ENCODE measurements around the gene CCDC13. TPM values are rescaled to one million over a fixed set of nuclear protein-coding genes. Genes with fewer than 3 reads are reported as not detected.

Gene CCDC13
- polyA plus RNA-seq, 1 donor from 2014 or later: 6.5 TPM

DNA sequence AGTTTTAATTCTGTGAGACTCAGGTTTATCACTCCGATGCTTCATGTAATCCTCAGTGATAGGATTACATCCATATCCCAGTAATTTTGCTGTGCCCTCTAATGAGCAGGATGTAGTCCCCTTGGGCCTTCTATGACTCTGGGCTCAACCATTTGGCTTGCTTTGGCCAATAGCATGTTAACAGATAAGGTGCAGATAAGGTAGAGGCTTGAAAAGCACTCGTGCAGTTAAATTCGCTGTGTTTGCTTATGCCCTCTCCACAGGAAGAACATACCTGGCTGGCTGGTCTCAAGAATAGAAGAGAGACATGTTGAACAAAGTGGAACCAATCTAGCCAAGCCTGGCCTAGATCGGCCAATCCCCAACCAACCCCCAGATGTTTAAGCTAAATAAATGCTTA is 20.1 kb downstream of the CCDC13 start:
- Histone ChIP-seq H3F3A (ENCODE audit: insufficient read depth, low read length, poor library complexity, severe bottlenecking) (no peaks in the 10 kb centered on the region), H3K4me2 (ENCODE audit: low read length) (no peak overlapping the region), H3K9me2 (ENCODE audit: insufficient read depth, low read length) (no peaks in the 10 kb centered on the region), H3K4me3 (ENCODE audit: low read length) (no peak overlapping the region), H3K36me3 (ENCODE audit: insufficient read depth, low read length) (no peaks in the 10 kb centered on the region), H3K9me3 (ENCODE audit: low read length) (no peaks in the 10 kb centered on the region), H3K9ac (ENCODE audit: low read length) (no peak overlapping the region), H2AFZ (ENCODE audit: low read depth, low read length) (no peak overlapping the region), H3K27me3 (ENCODE audit: insufficient read depth, low read depth, low read length) (no peaks in the 10 kb centered on the region), H3K79me2 (replicated peaks; ENCODE audit: insufficient read depth, low read length) (no peaks in the 10 kb centered on the region), H3K27ac (ENCODE audit: low read length) (no peak overlapping the region), H4K20me1 (ENCODE audit: insufficient read depth) (no peaks in the 10 kb centered on the region)
- TF ChIP-seq SMC3 (conservative IDR thresholded peaks at IDR 0.05; ENCODE audit: poor library complexity) (no peak), EZH2 (IDR thresholded peaks at IDR 0.05; ENCODE audit: borderline replicate concordance, insufficient read depth, low read length, poor library complexity, severe bottlenecking) (no peak), RAD21 (conservative IDR thresholded peaks at IDR 0.05) (no peak), MXI1 (conservative IDR thresholded peaks at IDR 0.05; ENCODE audit: poor library complexity, severe bottlenecking) (no peak), EP300 (conservative IDR thresholded peaks at IDR 0.05; ENCODE audit: poor library complexity, severe bottlenecking) (no peak), POLR2AphosphoS5 (IDR thresholded peaks at IDR 0.05) (no peak), TAF1 (IDR thresholded peaks at IDR 0.05; ENCODE audit: low read depth) (no peak)
- TF ChIP-seq, protein P1, sequence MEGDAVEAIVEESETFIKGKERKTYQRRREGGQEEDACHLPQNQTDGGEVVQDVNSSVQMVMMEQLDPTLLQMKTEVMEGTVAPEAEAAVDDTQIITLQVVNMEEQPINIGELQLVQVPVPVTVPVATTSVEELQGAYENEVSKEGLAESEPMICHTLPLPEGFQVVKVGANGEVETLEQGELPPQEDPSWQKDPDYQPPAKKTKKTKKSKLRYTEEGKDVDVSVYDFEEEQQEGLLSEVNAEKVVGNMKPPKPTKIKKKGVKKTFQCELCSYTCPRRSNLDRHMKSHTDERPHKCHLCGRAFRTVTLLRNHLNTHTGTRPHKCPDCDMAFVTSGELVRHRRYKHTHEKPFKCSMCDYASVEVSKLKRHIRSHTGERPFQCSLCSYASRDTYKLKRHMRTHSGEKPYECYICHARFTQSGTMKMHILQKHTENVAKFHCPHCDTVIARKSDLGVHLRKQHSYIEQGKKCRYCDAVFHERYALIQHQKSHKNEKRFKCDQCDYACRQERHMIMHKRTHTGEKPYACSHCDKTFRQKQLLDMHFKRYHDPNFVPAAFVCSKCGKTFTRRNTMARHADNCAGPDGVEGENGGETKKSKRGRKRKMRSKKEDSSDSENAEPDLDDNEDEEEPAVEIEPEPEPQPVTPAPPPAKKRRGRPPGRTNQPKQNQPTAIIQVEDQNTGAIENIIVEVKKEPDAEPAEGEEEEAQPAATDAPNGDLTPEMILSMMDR (IDR thresholded peaks at IDR 0.05; ENCODE audit: poor library complexity, severe bottlenecking): no peak
- TF ChIP-seq, protein P2, sequence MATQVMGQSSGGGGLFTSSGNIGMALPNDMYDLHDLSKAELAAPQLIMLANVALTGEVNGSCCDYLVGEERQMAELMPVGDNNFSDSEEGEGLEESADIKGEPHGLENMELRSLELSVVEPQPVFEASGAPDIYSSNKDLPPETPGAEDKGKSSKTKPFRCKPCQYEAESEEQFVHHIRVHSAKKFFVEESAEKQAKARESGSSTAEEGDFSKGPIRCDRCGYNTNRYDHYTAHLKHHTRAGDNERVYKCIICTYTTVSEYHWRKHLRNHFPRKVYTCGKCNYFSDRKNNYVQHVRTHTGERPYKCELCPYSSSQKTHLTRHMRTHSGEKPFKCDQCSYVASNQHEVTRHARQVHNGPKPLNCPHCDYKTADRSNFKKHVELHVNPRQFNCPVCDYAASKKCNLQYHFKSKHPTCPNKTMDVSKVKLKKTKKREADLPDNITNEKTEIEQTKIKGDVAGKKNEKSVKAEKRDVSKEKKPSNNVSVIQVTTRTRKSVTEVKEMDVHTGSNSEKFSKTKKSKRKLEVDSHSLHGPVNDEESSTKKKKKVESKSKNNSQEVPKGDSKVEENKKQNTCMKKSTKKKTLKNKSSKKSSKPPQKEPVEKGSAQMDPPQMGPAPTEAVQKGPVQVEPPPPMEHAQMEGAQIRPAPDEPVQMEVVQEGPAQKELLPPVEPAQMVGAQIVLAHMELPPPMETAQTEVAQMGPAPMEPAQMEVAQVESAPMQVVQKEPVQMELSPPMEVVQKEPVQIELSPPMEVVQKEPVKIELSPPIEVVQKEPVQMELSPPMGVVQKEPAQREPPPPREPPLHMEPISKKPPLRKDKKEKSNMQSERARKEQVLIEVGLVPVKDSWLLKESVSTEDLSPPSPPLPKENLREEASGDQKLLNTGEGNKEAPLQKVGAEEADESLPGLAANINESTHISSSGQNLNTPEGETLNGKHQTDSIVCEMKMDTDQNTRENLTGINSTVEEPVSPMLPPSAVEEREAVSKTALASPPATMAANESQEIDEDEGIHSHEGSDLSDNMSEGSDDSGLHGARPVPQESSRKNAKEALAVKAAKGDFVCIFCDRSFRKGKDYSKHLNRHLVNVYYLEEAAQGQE (IDR thresholded peaks at IDR 0.05; ENCODE audit: borderline replicate concordance): no peak

DNA sequence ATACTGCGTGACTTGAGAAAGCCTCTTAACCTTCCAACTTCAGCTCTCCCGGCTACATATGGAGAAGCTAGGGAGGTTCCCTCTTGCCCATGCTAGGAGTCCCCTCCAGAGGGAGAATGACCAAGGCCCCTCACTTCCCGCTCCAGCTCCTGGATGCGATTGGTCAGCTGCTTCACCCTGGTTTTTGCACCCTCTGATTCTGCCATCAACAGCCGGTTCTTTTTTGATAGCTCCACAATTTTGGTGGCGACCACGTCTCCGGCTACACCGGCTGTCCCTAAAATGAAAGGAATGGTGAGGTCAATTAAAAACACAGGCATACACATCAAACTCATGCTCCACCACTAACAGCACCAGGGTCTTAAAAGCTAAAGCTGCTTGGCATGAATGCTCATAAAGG is 20.6 kb downstream of the CCDC13 start:
- H3F3A ChIP-seq (ENCODE audit: insufficient read depth, low read length, poor library complexity, severe bottlenecking): no peaks in the 10 kb centered on the region
- H3K4me3 ChIP-seq (ENCODE audit: low read length): no peak overlapping the region
- no peaks in the 10 kb centered on the region for H3K27me3 ChIP-seq (ENCODE audit: insufficient read depth, low read depth, low read length)
- no peak overlapping the region for H3K27ac ChIP-seq (ENCODE audit: low read length)
- no peaks in the 10 kb centered on the region for H3K36me3 ChIP-seq (ENCODE audit: insufficient read depth, low read length)
- H3K9ac ChIP-seq (ENCODE audit: low read length): no peak overlapping the region
- no peaks in the 10 kb centered on the region for H3K9me3 ChIP-seq (ENCODE audit: low read length)
- TF ChIP-seq RAD21 (conservative IDR thresholded peaks at IDR 0.05) (no peak), MXI1 (conservative IDR thresholded peaks at IDR 0.05; ENCODE audit: poor library complexity, severe bottlenecking) (no peak), EZH2 (IDR thresholded peaks at IDR 0.05; ENCODE audit: borderline replicate concordance, insufficient read depth, low read length, poor library complexity, severe bottlenecking) (no peak), TAF1 (IDR thresholded peaks at IDR 0.05; ENCODE audit: low read depth) (no peak), POLR2AphosphoS5 (IDR thresholded peaks at IDR 0.05) (no peak), SMC3 (conservative IDR thresholded peaks at IDR 0.05; ENCODE audit: poor library complexity) (no peak), EP300 (conservative IDR thresholded peaks at IDR 0.05; ENCODE audit: poor library complexity, severe bottlenecking) (no peak)
- TF ChIP-seq, protein P2 (IDR thresholded peaks at IDR 0.05; ENCODE audit: borderline replicate concordance): no peak
- TF ChIP-seq, protein P1 (IDR thresholded peaks at IDR 0.05; ENCODE audit: poor library complexity, severe bottlenecking): no peak
- no peak overlapping the region for H3K4me2 ChIP-seq (ENCODE audit: low read length)
- H3K9me2 ChIP-seq (ENCODE audit: insufficient read depth, low read length): no peaks in the 10 kb centered on the region
- no peak overlapping the region for H2AFZ ChIP-seq (ENCODE audit: low read depth, low read length)
- no peaks in the 10 kb centered on the region for H3K79me2 ChIP-seq (replicated peaks; ENCODE audit: insufficient read depth, low read length)
- no peaks in the 10 kb centered on the region for H4K20me1 ChIP-seq (ENCODE audit: insufficient read depth)

Measured in neural cell (in vitro differentiated cells).